Activated T-helper 1 cell treated with anti-CD3 and anti-CD28 coated beads, Interleukin-12 subunit alpha, Interleukin-12 subunit beta, Interleukin-2, Interleukin-4 antibody, amounts not matched to agents 30 ng/mL and 10 ng/mL and 1 ng/mL, durations not matched to agents 14 hours and 24 hours and 36 hours (primary cell): ENCODE results near the gene ACER3. TPM values are rescaled to one million over a fixed set of nuclear protein-coding genes. Genes with fewer than 3 reads are reported as not detected.
"Not testable (repeated sequence)": the region's sequence is repeated elsewhere in the genome, so short reads cannot be mapped to it uniquely, and the experiment has no call there.

Experiments used
- DNase-seq: peaks from one replicate; pipeline ENCODE4 v3.0.0; 2021; ENCODE audit warnings: low spot score
- H3K27ac Mint-ChIP-seq: one replicate; pipeline ENCODE4 v1.8.0; 2021; ENCODE audit warnings: mild to moderate bottlenecking, mixed read lengths
- H3K27me3 Mint-ChIP-seq: one replicate; pipeline ENCODE4 v1.8.0; 2022; ENCODE audit warnings: mild to moderate bottlenecking, moderate library complexity, mixed read lengths; ENCODE audit not compliant: insufficient read depth
- H3K36me3 Mint-ChIP-seq: one replicate; pipeline ENCODE4 v1.8.0; 2021; ENCODE audit warnings: low read depth, mixed read lengths
- H3K4me1 Mint-ChIP-seq: one replicate; pipeline ENCODE4 v1.8.0; 2021; ENCODE audit warnings: low read depth, mixed read lengths
- H3K4me3 Mint-ChIP-seq: one replicate; pipeline ENCODE4 v1.8.0; 2021; ENCODE audit warnings: mild to moderate bottlenecking, moderate library complexity, mixed read lengths
- H3K9me3 Mint-ChIP-seq: one replicate; pipeline ENCODE4 v1.8.0; 2021; ENCODE audit warnings: mixed read lengths
- intact Hi-C: fragments of 100-400 bp; cut with micrococcal nuclease; formaldehyde crosslinking; loops from one replicate; pipeline ENCODE4 v1.15.1; 2024
- total RNA-seq: library from RNA; stranded (reverse); gene quantifications from 2 replicates; pipeline ENCODE4 v1.2.3, GENCODE V29; 2022

ACER3 gene
- 9.9 and 12.2 TPM in 2 replicates for total RNA-seq

DNA sequence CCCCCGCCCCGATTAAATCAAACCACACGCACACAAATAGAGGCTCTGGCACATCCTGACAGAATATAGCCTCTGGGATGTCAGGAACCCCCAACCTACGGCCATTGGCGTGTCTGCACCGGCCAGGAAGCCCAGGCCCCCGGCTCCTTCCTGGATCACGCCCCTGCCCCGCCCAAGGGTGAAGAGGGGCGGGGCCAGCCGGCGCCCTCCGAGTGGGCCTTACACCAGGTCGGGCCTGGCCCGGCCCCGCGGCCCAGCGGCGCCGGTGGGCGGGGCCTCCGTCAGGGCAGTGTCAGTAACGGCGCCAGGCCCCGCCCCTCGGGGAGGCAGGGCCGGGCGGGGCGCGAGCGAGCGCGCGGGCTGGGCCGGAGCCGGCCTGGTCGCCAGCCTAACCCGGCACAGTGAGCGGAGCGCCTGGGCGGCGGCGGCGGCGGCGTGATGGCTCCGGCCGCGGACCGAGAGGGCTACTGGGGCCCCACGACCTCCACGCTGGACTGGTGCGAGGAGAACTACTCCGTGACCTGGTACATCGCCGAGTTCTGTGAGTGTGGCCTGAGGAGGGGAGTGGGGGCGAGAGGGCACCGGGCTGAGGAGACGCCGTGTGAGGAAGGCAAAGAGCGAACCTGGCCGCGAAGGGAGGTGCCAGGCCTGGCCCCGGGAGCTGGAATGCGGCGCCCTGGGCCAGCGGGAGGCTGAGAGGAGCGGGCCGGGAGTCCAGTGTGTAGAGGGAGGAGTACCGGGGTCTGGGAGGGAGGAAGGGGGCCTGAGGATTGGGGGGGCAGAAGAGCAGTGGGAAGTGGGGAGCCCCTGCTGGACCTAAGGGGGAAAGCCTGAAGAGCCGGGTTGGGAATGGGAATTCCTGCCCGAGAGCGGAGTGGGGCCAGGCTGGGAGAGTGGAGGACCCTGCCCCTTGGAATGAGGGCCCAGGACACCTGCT lies at the start of gene ACER3:
Gene ACER3 (plus strand): TSS at position 380 of the 937 bp plus-strand sequence. CDS start 59 bp downstream, at position 439.
- no peaks in the 10 kb centered on the region for H3K36me3 Mint-ChIP-seq
- H3K27me3 Mint-ChIP-seq: peaks cover 2% of the 10 kb centered on the region
- peak within 1 kb of the TSS; percentile 90 for H3K4me3 Mint-ChIP-seq
- intact Hi-C loops: loop anchor here (1.0 to 5.0 kb wide), 6 partner anchors 56 to 961 kb away; partner anchors contain the start of genes AAMDC, GVQW3, RSF1 and THAP12
- H3K4me1 Mint-ChIP-seq: peaks cover 33% of the 10 kb centered on the region
- DNase-seq: peak; percentile 87
- H3K27ac Mint-ChIP-seq: peak within 1 kb of the TSS; percentile 73
- no peaks in the 10 kb centered on the region for H3K9me3 Mint-ChIP-seq

DNA sequence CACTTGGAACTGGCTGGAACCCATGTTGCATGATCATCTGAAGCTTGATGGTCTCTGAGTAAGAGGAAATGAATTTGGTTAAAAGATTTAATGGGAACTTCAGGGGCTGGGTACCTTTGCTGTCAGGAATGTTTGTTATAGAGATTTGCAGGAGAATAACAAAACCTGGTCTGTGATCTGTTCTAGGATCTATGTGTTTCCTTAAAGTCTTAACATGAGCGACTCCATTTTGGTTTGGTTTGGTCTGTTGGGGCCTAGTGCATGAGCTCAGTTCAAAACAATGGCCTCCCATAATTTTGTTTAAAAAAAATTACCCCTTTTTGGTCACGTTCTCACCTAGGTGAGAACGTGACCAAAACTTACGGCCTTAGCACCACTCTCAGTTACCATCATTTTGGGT lies 49.5 kb upstream of the ACER3 start:
- Mint-ChIP-seq H3K4me3 (no peak overlapping the region), H3K9me3 (peaks cover 11% of the 10 kb centered on the region), H3K36me3 (no peaks in the 10 kb centered on the region), H3K27ac (no peak overlapping the region), H3K4me1 (peaks cover 12% of the 10 kb centered on the region), H3K27me3 (peaks cover 15% of the 10 kb centered on the region)
- no peak for DNase-seq
- intact Hi-C loops: no loop called here

DNA sequence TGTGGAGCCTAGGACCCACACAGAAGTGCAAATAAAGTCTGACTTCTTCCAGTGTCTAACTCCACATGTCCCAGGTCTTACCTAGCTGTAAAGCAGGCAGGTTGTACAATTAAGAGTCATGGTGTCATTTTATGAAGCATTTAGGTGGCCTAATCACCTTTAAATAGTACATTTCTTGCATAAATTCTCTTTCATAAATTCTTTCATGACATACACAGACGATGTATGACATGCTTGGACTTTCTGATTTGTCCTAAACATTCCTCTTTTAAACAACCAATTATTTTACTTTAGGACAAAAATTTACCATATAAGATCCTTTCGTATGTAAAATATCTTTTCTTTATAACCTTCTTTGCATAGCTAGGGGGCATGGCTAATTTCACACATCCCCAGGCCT lies 46.3 kb upstream of the ACER3 start:
- intact Hi-C loops: no loop called here
- Mint-ChIP-seq H3K4me3 (no peak overlapping the region), H3K36me3 (no peaks in the 10 kb centered on the region), H3K27me3 (peaks cover 16% of the 10 kb centered on the region), H3K27ac (no peak overlapping the region), H3K9me3 (peaks cover 20% of the 10 kb centered on the region), H3K4me1 (peaks cover 6% of the 10 kb centered on the region)
- no peak for DNase-seq

DNA sequence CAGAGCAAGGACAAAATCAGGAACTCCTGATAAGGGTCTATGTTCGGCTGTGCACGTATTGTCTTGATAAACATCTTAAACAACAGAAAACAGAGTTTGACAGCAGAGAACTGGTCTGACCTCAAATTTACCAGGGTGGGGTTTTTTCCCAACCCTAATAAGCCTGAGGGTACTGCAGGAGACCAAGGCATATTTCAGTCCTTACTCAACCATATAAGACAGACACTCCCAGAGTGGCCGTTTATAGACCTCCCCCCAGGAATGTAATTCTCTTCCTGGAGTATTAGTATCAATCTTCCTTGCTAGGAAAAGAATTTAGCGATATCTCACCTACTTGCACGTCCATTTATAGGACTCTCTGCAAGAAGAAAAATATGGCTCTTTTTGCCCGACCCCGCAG lies 45.0 kb upstream of the ACER3 start:
- DNase-seq, H3K4me1 Mint-ChIP-seq, H3K36me3 Mint-ChIP-seq, intact Hi-C loops, H3K27ac Mint-ChIP-seq, H3K4me3 Mint-ChIP-seq: not testable (repeated sequence)
- Mint-ChIP-seq H3K27me3 (peaks cover 16% of the 10 kb centered on the region), H3K9me3 (peaks cover 32% of the 10 kb centered on the region)

DNA sequence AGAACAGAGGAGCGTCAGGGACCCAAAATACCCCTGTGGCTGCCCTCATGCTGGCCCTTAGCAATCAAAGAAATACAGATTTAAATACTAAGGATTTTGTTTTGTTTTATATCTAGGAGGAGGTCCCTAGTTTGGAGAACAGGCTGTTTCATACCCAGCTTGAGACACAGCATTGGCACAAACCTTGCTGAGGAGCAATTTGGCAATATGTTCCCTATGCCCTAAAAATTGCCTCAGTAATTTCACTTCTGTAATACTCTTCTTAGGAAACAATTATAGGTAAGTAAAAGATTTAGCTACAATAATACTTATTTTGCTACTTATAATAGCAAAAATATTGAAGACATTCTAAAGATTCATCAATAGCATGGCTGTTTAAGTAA lies 40.5 kb upstream of the ACER3 start:
- no peak overlapping the region for H3K27ac Mint-ChIP-seq
- H3K27me3 Mint-ChIP-seq: peaks cover 17% of the 10 kb centered on the region
- H3K36me3 Mint-ChIP-seq: no peaks in the 10 kb centered on the region
- peaks cover 41% of the 10 kb centered on the region for H3K9me3 Mint-ChIP-seq
- intact Hi-C loops: no loop called here
- DNase-seq: no peak
- peaks cover 18% of the 10 kb centered on the region for H3K4me1 Mint-ChIP-seq
- no peak overlapping the region for H3K4me3 Mint-ChIP-seq

DNA sequence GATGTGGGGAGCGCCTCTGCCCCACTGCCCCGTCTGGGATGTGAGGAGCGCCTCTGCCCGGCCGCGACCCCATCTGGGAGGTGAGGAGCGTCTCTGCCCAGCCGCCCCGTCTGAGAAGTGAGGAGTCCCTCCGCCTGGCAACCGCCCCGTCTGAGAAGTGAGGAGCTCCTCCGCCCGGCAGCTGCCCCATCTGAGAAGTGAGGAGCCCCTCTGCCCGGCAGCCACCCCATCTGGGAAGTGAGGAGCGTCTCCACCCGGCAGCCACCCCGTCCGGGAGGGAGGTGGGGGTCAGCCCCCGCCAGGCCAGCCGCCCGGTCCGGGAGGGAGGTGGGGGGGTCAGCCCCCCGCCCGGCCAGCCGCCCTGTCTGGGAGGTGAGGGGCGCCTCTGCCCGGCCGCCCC lies 39.3 kb upstream of the ACER3 start:
- DNase-seq, intact Hi-C loops, H3K36me3 Mint-ChIP-seq, H3K27ac Mint-ChIP-seq, H3K4me3 Mint-ChIP-seq: not testable (repeated sequence)
- peaks cover 12% of the 10 kb centered on the region for H3K27me3 Mint-ChIP-seq
- H3K9me3 Mint-ChIP-seq: peaks cover 38% of the 10 kb centered on the region
- peaks cover 30% of the 10 kb centered on the region for H3K4me1 Mint-ChIP-seq

DNA sequence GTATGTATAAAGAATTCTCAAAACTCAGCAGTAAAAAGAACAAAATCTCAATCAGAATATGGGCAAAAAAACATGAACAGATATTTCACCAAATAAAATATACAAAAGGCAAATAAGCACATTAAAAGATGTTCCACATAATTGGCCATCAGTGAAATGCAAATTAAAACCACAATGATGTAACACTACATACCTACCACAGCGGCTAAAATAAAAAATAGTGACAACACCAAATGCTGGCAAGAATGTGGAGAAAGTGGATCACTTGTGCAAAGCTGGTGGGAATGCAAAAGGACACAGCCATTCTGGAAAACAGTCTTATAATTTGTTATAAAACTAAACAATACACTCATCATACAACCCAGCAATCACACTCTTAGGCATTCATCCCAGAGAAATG lies 38.3 kb upstream of the ACER3 start:
- peaks cover 30% of the 10 kb centered on the region for H3K4me1 Mint-ChIP-seq
- H3K27ac Mint-ChIP-seq: no peak overlapping the region
- H3K36me3 Mint-ChIP-seq: no peaks in the 10 kb centered on the region
- DNase-seq: no peak
- intact Hi-C loops: no loop called here
- H3K9me3 Mint-ChIP-seq: peaks cover 31% of the 10 kb centered on the region
- peaks cover 7% of the 10 kb centered on the region for H3K27me3 Mint-ChIP-seq
- H3K4me3 Mint-ChIP-seq: no peak overlapping the region

DNA sequence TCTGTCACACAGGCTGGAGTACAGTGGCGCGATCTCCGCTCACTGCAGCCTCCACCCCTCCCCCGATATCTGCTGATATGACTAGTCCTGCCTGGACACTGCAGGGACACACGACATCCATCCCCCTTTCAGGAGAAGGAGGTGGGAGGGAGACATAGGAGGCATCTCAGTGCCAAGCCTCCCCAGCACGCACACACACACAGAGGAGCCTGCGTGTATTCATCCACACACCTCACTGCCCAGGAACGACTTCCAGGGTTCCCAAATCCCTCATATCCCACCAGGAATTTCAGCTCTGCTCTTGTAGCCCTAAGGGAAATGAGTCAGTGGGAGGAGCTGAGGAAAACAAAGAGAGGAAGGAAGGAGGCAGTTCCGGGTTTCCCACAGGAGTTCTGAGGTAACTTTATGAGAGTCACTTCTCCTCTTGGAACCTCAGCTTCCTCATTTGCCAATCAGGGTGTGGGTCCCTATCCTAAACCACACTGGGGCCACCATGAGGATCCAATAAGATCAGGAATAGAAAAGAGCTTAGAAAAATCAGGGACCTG lies 37.2 kb upstream of the ACER3 start:
- Mint-ChIP-seq H3K36me3 (no peaks in the 10 kb centered on the region), H3K9me3 (peaks cover 31% of the 10 kb centered on the region), H3K27me3 (peaks cover 7% of the 10 kb centered on the region), H3K27ac (peak overlapping the region; percentile 52), H3K4me3 (no peak overlapping the region), H3K4me1 (peaks cover 30% of the 10 kb centered on the region)
- DNase-seq: no peak
- intact Hi-C loops: no loop called here

DNA sequence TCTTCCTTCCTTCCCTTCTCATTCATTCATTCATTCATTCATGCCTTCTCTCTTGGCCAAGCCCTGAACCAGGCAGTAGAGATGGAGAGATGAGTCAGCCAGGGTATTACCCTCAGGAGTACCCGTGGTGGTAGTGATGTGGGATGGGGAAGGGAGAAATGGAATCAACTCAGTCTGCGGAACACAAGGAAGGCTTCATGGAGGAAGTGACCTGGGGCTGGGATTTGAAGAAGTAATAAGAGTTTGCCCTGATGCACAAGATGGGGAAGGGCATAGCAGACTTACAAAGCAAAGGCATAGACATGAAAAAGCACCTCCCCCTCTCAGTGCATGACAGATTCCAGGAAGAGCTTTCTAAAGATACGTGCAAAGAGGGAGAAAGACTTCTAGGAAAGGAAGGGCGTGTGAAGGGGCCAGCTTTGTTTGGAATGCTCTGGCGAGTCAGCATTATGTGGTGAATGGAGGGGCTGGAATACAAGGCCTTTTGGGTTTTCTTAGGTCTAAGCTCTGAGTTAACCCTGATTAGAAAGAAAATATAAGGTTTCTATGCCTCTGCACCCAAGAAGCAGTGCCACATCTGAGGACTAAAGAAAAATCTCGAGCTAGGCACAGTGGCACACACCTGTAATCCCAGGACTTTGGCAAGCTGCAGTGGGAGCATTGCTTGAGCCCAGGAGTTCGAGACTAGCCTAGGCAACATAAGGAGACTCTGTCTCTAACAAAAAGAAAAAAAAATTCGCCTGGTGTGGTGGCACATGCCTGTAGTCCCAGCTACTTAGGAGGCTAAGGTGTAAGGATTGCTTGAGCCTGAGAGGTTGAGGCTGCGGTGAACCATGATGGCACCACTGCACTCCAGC lies 36.4 kb upstream of the ACER3 start:
- Mint-ChIP-seq H3K4me1 (peaks cover 30% of the 10 kb centered on the region), H3K27ac (no peak overlapping the region), H3K27me3 (peaks cover 7% of the 10 kb centered on the region), H3K9me3 (peaks cover 31% of the 10 kb centered on the region), H3K4me3 (peak overlapping the region; percentile 6), H3K36me3 (no peaks in the 10 kb centered on the region)
- no peak for DNase-seq
- intact Hi-C loops: no loop called here

DNA sequence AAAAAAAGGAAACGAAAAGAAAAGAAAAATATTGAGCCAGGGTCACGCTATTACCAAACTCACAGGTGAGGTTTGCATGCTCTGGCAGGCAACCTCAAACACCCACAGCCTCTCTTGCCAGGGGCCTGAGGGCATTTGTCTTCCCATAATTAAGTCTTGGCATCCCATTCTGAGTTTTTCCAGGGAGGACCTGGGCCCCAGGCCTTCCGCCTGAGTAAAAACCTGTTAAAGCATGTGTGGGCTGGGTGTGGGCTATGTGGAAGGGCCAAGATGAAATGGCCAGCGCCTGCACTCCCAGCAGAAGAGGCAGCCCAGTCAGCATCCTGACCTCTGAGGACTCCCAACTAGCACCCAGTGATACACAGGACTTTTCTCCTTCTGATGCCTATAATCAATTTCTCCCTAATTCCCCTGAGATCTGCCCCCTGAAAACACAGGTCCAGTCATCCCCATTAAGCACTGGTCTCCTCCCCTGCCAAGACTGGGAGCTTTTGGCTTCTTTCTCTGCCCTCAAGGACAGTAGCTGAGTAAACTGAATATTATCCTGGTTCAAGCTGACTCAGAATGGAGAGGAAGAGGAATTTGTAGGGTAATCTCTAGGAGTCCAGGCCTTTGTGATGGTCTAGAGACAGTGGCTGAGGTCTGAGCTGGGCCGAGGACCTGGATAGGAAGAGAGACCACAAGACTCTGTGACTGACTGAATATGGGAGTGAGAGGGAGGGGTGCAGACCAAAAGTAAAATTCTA lies 35.6 kb upstream of the ACER3 start:
- Mint-ChIP-seq H3K27ac (no peak overlapping the region), H3K4me3 (no peak overlapping the region), H3K36me3 (no peaks in the 10 kb centered on the region), H3K4me1 (peaks cover 30% of the 10 kb centered on the region), H3K9me3 (peaks cover 23% of the 10 kb centered on the region), H3K27me3 (peaks cover 7% of the 10 kb centered on the region)
- no peak for DNase-seq
- intact Hi-C loops: no loop called here

DNA sequence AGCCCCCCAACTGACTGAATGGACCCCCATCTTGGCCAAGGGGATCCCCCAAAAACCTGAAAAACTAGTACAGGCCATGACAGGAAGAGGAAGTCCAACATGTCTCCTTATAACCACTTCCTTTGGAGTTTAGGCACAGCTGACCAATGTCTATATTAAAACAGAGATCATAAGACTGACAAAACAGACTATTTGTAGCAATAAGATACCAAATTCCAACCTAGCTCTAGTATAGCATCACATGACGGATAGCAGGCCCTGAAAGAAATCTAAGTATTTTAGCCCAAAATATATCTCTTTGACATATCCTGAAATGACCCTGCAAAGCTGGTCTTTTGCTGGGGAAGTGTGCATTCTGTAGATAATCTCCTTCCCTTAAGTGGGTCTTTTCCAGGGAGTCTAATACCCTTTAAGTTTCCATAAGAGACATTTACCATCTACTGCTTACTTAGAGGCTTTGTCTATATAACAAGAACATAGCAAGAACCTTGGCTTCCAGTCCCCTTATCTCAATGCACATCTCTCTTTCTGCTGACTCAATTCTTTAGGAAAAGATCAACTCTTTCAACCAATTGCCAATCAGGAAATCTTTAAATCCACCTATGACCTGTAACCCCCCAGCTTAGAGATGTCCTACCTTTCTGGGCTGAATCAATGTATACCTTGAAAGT lies 34.9 kb upstream of the ACER3 start:
- H3K36me3 Mint-ChIP-seq: no peaks in the 10 kb centered on the region
- intact Hi-C loops: no loop called here
- peaks cover 18% of the 10 kb centered on the region for H3K9me3 Mint-ChIP-seq
- H3K4me1 Mint-ChIP-seq: peaks cover 30% of the 10 kb centered on the region
- no peak for DNase-seq
- peaks cover 7% of the 10 kb centered on the region for H3K27me3 Mint-ChIP-seq
- no peak overlapping the region for H3K4me3 Mint-ChIP-seq
- no peak overlapping the region for H3K27ac Mint-ChIP-seq

DNA sequence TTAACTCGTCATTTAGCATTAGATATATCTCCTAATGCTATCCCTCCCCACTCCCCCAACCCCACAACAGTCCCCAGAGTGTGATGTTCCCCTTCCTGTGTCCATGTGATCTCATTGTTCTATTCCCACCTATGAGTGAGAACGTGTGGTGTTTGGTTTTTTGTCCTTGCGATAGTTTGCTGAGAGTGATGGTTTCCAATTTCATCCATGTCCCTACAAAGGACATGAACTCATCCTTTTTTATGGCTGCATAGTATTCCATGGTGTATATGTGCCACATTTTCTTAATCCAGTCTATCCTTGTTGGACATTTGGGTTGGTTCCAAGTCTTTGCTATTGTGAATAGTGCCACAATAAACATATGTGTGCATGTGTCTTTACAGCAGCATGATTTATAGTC lies 34.2 kb upstream of the ACER3 start:
- peaks cover 18% of the 10 kb centered on the region for H3K9me3 Mint-ChIP-seq
- DNase-seq, intact Hi-C loops: not testable (repeated sequence)

More for the DNA sequence above, 34.2 kb upstream of the ACER3 start:
- H3K4me3 Mint-ChIP-seq, H3K36me3 Mint-ChIP-seq, H3K27ac Mint-ChIP-seq: not testable (repeated sequence)
- H3K27me3 Mint-ChIP-seq: peaks cover 11% of the 10 kb centered on the region
- H3K4me1 Mint-ChIP-seq: peaks cover 30% of the 10 kb centered on the region
